Jurkat, Clone E6-1 (cell line): Measurements from ENCODE around the gene UBL4A. TPM values are rescaled to one million over a fixed set of nuclear protein-coding genes. Genes with fewer than 3 reads are reported as not detected.

ENCODE experiments used
- DNase-seq: peaks from one replicate; pipeline ENCODE4 v3.0.0-alpha.2; 2011; ENCODE audit warnings: low read depth, low spot score
- H3K4me3 ChIP-seq: 2 replicates; pipeline ENCODE4 v1.5.1; 2011; ENCODE audit warnings: mild to moderate bottlenecking, low read length, control low read depth, moderate library complexity
- polyA plus RNA-seq: library from polyadenylated mRNA; unstranded; fragments of >200 nt; gene quantifications from one replicate; pipeline ENCODE4 v1.2.1, GENCODE V29; 2012; ENCODE audit warnings: missing spikeins; ENCODE audit not compliant: insufficient read length, insufficient read depth

Gene UBL4A
- polyA plus RNA-seq: 47.4 TPM

DNA sequence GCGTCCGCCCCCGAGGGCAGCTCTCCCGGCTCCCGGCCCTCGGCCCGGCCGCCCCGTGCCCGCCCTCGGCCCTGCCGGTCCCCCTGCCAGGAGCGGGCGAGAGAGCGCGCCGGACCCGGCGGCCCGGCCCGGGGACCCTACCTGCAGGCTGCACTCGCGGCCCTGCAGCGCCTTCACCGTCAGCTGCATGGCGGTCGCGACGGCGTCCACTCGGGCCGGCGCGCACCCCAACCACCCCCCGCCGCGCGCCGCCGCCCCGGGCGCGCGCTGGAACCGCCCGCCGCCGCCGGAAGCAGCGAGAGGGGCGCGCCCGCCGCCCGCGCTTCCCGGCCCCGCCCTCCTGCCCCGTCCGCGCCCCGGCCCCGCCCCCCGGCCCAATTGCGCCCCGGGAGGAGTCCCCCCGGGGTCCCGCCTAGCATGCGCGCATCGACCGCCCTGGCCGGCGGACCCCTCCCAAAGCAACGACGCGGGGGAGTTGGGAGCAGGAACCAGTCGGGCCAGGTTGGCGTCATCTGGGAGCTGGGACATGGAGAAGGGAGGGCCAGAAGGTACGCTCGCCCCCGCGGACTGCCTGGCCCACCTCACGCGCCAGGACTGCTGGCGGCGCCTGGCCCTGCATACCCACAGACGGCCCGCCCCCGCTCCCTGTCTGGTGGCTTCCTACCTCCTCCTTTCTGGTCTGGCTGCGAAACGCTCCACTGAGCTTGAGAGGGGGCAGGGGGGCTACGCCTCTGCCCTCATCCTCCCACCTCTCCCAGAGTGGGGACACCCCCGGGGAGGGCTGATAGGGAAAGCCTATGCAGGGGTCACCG, at the start of gene UBL4A:
Gene UBL4A, minus strand, starts transcription at position 220 of the 812 bp plus-strand sequence. Its CDS starts 31 bp downstream, at position 189.
- peak within 1 kb of the TSS; percentile 66 for H3K4me3 ChIP-seq
- DNase-seq: peak; percentile 21

DNA sequence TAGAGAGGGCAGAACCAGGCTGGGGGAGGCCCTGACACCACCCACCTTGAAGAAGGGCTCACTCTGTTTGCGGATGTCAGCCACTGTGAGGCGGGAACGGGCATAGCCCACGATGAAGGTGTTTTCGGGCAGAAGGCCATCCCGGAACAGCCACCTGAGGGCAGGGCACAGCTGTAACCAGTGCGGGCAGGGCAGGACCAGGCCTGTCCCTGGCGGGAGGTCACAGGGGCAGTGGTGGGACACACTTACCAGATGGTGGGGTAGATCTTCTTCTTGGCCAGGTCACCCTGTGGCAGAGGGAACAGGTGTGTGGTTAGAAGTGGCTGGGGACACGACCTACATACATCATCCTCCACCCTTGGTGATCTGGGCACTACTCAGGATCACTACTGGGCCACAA, 49.5 kb upstream of the UBL4A start:
- DNase-seq: no peak
- H3K4me3 ChIP-seq: no peak overlapping the region

DNA sequence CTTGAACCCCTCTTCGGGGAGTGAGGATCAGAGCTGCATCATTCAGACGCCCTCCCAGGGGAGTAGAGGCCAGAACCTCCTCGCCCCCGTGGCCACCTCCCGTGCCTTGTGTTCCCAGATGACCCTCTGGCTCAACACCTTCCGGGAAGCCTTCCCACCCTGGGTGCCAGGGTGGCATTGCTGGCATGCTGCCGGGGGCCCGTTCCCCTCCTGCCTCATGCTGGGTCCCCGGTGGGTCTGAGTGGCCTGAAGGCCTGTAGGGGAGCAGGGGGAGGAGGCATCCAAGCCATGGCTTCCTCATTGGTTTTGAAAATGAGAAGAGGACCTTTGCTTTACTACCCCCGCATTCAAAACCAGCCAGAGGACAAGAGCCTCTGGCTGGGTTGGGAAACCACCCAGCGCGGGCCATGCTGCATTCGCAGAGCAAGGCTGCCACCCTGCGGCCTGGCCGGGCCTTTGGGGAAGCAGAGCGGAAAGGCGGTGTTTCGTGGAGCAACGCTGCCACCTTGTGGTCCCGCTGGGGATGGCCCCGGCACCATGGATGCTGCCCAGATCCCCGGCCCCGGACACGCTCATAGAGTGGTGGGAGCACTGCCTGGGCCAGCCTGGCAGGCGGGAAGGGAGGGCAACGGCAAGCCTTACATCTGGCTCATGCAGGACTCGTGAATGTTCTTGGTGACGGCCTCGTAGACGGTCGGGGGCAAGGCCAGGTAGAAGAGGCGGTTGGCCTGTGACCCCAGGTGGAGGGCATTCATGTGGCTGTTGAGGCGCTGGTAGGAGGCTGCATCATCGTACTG, 48.3 kb upstream of the UBL4A start:
- peak; percentile 59 for DNase-seq
- no peak overlapping the region for H3K4me3 ChIP-seq

DNA sequence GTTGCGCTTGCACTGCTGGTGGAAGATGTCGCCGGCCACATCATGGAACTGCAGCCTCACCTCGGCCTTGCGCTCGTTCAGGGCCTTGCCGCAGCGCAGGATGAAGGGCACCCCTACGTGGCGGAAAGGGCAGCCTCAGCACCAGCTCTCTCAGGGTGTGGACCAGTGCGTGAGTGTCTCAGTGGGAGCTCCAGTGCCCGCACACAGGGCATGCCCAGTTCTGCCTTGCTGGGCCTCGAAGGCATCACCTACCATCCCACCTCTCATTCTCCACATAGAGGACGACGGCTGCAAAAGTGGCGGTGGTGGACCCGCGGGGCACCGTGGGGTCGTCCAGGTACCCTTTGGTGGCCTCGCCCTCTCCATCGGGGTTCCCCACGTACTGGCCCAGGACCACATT, 46.3 kb upstream of the UBL4A start:
- H3K4me3 ChIP-seq: no peak overlapping the region
- DNase-seq: no peak

DNA sequence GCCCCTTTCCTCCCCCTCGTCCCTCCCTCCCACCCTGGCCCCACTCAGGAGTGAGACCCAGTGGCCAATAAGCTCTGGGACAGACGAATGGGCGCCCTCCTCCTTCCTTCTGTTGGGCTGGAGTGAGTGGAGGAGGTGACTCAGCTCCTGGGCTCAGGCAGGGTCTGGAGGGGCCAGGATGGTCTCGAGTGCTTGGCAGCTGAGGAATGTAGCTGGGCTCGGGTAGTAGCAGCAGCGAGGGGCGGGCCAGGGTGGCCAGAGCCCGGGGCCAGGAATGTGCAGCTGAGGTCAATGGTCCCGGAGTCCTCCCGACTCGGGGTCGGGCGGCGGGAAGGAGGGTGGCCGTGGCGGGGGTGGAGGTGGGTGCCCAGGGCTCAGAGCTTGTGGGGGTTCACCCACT, 45.2 kb upstream of the UBL4A start:
- H3K4me3 ChIP-seq: no peak overlapping the region
- no peak for DNase-seq

DNA sequence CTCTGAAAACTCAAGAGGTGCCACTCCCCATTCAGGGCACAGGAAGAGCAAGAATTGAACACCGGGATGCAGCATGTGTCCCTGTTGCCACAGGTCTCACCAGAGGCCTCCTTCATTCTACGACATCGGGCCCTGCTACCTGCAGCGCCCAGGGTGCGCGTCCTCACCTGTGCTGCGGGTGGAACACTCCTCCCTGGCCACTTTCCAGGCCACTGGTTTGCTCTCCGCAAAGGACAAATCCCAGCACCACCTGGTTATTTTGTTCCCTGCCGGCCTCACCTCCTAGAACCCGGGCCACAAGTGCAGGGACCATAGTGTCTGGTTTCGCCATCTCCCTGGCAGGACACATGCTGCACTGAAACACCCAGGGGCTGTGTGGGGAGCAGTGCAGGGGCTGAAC, 43.9 kb upstream of the UBL4A start:
- no peak for DNase-seq

DNA sequence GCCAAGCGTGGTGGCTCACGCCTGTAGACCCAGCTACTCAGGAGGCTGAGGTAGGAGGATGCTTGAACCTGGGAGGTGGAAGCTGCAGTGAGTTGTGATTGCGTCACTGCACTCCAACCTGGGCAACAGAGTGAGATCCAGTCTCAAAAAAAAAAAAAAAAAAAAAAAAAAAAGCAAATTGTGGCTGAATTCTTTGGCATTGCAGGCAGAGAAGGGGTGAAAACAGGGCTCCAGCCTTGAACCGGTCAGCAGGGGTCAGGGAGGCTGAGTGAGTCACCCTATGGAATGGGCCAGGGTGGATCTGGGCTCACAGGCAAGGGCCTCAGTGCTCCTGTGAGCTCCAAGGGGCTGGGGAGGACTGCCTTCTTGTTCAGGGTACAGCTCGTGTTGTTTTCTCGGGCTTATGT, 42.8 kb upstream of the UBL4A start:
- DNase-seq: no peak
- H3K4me3 ChIP-seq: no peak overlapping the region

More for the DNA sequence above, 43.9 kb upstream of the UBL4A start:
- H3K4me3 ChIP-seq: no peak overlapping the region

DNA sequence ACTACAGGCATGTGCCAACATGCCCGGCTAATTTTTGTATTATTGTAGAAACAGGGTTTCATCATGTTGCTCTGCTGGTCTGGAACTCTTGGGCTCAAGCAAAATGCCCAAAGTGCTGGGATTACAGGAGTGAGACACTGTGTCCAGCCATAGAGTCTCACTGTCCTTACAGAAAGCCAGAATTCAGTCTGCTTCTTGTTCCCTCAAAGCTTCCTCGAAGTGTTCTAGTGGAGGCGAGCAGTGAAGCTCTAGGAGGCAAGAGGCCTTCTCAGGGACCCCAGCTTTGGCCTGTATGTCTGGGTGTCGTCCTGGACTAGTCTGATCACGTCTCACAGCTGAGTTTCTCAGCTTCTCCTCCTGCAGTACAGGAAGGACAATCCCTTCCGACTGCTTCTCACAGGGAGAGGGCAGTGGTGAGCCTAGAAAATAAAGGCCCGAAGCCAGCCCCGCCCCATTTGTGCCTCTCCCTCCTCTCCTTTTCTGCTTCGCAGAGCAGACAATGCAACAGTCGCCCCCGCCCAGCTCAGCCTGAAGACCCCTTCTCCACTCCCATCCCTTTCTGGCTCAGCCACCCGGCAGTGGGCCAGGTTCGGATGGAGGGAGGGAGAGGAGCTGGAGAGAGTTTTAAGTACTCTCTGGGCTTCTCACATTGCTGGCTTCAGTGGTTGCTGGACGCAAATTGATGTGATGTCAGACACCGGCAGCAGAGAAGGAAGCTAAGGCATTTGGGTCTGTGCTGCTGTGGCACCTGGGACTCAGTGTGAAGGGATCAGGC, 40.7 kb upstream of the UBL4A start:
- H3K4me3 ChIP-seq: no peak overlapping the region
- peak; percentile 37 for DNase-seq

DNA sequence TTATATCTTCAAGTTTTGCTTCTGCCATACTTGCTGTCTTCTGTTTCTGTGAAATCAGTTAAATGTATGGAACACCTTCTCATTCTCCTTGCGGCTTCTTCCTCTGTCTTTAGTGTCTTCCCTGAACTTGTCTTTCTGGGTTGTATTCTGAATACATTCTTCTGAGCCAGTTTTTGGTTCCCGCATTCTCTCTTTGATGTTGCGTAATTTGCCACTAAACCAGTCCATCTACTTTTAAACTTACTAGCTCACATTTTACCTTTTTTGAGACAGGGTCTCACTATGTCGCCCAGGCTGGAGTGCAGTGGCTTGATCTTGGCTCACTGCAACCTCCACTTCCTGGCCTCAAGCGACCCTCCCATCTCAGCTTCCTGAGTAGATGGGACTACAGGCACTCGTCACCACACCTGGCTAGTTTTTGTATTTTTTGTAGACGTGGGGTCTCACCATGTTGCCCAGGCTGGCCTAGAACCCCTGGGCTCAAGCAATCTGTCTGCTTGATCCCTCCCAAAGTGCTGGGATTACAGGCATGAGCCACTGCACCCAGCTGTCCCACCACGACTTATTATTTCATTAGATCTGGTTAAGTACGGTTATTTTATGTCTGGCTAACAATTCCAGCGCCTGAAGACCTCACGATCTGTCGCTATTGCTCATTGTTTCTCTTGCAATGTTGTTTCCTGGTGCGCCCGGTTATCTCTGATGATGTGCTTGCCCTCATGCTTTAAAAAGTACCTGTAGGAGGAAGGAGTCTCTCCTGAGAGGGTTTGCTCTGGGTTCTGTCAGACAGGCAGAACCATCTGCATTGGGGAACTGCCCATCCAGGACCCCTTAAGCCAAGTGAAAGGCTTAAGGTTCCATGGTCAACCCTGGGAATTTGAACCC, 39.4 kb upstream of the UBL4A start:
- H3K4me3 ChIP-seq: no peak overlapping the region
- no peak for DNase-seq

DNA sequence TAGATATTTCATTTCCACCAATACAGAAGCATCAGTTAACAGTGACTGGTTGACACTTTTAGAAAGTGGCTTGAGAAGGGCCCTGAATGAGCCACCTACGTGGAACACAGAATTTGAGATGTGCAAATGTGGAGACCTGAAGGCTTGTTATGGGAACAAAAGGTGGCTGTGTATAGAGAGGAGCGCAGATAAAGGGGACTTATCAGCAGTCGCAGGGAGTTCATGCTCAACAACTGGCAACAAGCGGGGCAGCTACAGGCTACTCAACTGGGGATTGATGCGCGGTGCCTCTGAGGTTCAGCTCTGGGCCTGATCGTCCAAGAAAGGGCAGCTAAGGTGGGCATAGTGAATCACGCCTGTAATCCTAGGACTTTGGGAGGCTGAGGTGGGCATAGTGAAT, 33.0 kb upstream of the UBL4A start:
- no peak for DNase-seq
- no peak overlapping the region for H3K4me3 ChIP-seq

DNA sequence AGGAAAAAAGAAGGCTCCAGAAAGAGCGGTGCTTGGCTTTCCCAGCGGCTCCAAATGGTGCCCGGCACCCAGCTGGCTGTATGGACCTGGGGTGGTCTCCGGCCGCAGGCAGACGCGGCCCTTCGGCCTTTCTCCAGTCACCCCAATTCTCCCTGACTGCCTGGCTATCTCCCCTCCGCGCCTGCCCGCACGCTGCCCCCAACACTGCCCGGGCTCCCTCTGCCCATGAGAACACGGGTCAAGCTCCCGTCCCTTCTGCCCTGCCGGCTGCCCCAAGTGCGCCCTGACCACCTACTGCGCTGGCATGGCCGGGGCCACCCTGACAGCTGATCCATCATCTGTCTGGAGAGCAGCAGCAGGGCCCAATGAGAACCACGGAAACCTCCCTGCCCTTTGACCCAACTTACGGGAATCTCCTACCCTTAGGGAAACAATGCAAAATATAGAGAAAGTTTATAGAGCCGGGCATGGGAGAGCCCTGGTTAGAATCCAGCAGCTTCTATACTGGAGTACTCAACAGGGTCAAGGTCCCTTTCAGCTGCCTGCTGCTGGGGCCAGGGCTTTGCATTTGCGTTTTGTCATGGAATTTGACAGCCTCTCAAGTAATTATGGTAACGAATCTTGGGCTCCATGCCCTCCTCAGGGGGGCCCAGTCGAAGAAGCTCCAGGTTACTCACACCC, 30.8 kb upstream of the UBL4A start:
- DNase-seq: no peak
- no peak overlapping the region for H3K4me3 ChIP-seq

DNA sequence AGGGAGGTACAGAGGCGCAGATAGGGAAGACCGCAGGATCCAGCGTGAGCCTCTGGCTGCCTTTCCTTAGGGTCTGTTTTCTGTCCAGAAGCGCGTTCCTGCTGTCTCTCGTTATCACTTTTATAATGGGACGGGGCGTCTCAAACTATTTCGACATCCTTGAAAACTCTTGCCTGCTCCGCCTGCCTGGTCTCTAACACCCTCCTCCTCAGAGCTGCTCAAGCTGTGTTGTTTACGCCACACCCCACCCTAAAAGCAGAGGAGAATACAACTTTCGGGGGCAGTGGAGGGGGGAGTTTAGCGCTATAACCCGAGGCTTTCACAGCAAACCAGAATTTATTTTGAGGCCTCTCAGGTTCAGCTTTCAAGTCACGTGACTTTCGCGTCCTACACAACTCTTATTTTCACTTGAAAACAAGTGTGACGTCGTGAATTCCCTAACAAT, 30.3 kb upstream of the UBL4A start:
- peak overlapping the region; percentile 54 for H3K4me3 ChIP-seq
- DNase-seq: no peak

DNA sequence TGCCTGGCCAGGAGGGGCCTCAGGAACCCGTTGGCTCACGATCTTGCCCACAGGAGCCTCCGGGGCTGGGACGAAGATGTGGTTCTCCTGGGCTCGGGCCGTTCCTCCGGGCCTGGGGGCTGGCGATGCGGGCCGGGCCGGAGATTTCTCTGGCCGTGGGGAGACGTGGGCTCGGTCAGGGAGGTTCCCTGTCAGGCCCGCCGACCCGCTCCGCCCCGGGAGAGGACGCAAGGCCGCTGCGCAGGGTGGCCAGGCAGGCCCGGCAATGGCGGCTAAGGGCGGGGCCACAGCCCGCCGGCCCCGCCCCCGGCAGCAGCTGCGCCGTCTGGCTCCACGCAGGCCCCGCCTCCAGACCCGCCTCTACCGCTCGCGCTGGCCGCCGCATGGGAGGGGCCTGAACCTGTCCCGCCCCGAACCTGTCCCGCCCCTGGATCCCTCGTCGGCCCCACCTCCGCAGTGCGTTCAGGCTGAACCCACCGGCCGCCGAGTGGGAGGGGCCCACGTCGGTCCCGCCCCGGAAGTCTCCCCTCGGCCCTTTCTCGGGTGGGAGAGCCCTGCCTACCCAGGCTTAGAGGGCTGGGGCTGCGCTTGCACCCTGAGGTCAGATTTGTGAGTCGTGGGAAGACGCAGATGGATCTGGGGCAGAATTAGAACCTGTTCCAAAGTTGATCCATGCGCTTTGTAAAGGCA, 29.7 kb upstream of the UBL4A start, which contains the start of gene FAM3A:
Gene FAM3A, minus strand, starts transcription at position 267 of the 690 bp plus-strand sequence. CDS start 460 bp downstream, outside the sequence.
- DNase-seq: peak; percentile 73
- H3K4me3 ChIP-seq: peak within 1 kb of the TSS; percentile 64

DNA sequence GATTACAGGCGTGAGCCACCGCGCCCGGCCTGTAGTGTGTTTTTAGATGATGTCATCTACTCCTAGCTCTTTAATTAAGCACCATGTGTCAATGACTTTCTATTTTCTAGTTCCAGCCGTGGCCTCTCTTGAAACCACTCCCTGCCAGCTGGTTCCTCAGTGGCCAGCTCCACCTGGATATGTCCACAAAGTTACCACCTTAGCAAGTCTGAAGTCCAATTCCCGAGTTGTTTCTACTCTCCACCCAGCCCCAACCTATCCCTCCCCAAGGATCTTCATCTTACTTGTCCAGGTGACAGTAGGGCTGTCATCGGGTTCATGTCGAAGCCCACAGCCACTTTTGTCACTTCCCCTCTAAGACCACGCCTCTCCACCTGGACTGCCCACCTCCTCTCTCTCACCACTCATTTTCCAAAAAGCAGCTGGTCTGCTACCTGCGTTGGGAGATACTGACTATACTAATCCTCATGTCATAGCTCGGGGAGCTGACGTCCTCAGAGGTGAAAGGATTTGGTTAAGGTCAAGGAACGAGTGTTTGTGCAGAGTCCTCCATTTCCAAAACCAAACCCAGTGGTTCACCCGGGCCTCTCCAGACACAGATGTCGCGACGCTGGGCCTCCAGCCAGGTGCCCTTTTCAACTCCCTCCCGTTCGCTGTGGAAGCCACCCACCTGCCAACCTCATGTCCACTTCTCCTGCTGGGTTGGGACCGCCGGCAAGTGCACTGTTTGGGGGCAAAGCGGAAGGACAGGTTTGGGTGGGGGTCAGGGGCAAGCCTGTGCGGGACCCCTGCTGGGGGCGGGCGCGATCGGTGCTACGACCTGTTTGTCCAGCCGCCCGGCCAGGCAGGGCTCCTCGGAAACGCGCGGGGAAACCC, 28.9 kb upstream of the UBL4A start:
- DNase-seq: no peak

DNA sequence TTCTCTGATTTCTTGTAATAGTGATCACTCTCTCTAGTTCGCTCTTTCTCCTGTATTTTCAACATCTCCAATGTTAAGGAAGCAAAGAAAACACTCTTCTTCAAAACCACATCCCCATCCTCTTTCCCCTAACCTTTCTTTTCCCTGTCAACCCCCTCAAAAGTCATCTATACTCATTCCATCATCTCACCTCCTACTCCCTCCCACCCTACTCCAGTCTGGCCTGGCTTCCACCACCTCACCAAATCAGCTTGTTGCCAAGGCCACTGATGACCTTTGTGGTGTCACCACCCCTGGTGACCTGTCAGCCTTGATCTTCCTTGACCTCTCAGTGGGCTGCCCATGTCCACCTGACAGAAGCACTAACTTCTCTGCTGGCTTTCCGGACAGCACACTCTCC, 27.3 kb upstream of the UBL4A start:
- H3K4me3 ChIP-seq: no peak overlapping the region
- no peak for DNase-seq

More for the DNA sequence above, 28.9 kb upstream of the UBL4A start:
- peak overlapping the region; percentile 64 for H3K4me3 ChIP-seq

DNA sequence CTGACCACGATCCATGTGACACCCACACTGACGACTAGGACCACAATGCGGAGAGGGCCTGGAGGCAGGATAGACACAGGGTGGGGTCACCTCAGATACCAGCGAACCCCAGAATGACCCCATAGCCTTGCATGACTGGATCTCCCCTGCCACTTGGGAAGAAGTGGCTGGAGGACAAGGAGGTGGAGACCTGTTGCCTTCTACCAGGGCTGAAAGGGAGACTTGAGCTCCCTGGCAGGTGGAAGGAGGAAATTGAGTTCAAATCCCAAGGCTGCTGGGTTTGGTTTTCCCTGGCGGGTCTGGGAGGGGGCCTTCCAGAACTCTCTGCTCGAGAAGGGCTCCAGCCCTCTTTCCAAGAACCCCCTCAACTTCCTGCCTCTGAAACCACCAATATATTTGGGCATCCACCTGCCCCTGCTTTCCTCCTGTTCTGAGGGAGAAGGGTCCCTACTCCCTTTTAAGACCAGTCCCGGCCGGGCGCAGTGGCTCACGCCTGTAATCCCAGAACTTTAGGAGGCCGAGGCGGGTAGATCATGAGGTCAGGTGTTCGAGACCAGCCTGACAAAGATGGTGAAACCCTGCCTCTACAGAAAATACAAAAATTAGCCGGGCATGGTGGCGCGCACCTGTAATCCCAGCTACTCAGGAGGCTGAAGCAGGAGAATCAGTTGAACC, 26.6 kb upstream of the UBL4A start:
- DNase-seq: no peak
- no peak overlapping the region for H3K4me3 ChIP-seq
